22Rv1 (cell line): ENCODE results near the gene TALDO1.
A peak's percentile ranks its signal among the peaks of the same experiment; 100 is the strongest.

Experiments used
- ZFX ChIP-seq: fragments of 450-650 bp; IDR thresholded peaks from 2 replicates; pipeline ENCODE4 v1.6.1; 2017; ENCODE audit warnings: antibody characterized with exemption, borderline replicate concordance
- TF ChIP-seq, protein P1 (sequence below): fragments of 450-650 bp; IDR thresholded peaks from 2 replicates; pipeline ENCODE4 v1.5.1; 2017; ENCODE audit warnings: mild to moderate bottlenecking

DNA sequence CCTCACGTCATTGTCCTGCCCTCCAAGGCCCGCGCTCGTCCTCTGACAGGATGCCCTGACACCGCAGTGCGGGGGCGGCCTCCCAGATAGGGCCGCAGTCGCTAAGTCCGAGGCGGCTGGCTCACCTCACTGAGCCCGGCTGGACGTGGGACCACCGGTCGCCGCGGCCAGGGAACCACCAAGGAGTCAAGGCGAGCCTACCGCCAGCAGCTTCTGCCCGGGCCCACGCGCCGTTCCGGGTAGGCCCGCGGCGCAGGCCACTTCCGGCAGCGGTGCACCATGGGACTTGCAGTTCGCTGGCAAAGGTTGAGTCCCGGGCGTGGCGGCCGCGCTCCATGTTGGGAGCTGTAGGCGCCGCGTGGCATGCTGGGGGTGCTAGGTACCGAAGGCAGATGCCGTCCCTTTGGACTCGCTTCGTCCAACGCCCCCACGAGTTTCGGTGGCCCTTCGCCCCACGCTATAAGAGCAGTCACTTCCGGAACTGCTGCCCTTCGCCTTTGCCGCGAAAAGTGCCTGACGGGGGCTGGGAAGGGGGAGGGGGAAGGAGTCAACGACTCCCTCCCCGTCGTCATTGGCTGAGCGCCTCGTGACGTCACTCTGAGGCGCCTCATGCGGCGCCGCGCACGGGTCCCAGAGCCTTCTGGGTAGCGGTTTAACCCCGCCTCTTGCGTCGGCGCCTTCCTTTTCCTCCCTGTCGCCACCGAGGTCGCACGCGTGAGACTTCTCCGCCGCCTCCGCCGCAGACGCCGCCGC, 62.2 kb downstream of the TALDO1 start, which contains the start of gene RPLP2:
- TF ChIP-seq, protein P1, sequence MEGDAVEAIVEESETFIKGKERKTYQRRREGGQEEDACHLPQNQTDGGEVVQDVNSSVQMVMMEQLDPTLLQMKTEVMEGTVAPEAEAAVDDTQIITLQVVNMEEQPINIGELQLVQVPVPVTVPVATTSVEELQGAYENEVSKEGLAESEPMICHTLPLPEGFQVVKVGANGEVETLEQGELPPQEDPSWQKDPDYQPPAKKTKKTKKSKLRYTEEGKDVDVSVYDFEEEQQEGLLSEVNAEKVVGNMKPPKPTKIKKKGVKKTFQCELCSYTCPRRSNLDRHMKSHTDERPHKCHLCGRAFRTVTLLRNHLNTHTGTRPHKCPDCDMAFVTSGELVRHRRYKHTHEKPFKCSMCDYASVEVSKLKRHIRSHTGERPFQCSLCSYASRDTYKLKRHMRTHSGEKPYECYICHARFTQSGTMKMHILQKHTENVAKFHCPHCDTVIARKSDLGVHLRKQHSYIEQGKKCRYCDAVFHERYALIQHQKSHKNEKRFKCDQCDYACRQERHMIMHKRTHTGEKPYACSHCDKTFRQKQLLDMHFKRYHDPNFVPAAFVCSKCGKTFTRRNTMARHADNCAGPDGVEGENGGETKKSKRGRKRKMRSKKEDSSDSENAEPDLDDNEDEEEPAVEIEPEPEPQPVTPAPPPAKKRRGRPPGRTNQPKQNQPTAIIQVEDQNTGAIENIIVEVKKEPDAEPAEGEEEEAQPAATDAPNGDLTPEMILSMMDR = no peak
- peak; percentile 46; the same call in 1 of the 2 replicates for TF ChIP-seq ZFX
